KBM-7 (cell line): ENCODE measurements around the gene HTRA1.

Experiments used
- DNase-seq: peaks from one replicate; pipeline ENCODE4 v3.0.0-alpha.2; 2015
- in situ Hi-C: fragments of 300-500 bp; cut with MboI; formaldehyde crosslinking; loops from 2 replicates; pipeline ENCODE4 v1.14.3; 2020; ENCODE audit warnings: low sequenced_read_pairs, low pct_unique_long_range_greater_than_20kb, mixed read lengths

Gene HTRA1

DNA sequence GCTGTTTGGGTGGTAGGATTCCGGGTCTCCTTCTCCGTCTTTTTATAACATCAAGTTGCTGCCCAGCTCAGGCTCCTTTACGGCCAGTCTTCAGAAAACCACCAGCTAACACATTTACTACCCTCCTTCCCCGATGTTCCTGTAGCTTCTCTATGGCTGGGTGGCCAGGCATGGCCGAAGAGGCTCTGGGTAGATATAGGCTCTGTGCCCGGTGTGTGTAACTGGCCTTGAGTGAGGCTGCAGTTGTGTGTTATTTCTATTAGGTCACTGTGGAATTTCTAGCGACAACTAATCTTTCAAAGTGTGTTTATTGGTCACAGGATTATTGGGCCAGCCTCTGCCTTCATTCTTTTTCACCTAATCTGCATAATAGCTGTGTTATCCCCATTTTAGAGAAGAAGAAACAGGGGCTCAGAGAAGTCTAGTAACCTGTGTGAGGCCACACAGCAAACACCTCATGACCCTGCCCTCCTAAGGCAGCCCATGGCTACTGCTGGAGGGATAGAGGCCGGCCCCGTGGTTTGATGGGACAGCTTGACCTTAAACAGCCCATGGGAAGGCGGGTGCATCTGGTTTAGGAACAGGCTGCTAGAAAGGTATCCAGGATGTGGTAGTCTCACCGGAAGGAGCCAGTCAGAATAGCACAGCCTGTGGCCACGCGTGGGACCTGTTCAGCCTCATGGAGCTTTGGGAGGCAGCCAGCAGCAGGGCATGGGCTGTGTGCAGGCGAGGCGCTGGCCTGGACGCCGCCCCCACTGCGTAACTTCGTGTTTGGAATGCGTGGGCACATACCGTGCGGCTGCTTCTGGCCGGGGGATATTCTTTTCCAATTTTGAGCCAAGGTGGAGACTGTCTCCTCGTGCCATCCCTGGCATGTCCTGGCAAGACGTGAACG is 29.7 kb downstream of the HTRA1 start:
- in situ Hi-C loops = no loop called here
- DNase-seq = no peak

DNA sequence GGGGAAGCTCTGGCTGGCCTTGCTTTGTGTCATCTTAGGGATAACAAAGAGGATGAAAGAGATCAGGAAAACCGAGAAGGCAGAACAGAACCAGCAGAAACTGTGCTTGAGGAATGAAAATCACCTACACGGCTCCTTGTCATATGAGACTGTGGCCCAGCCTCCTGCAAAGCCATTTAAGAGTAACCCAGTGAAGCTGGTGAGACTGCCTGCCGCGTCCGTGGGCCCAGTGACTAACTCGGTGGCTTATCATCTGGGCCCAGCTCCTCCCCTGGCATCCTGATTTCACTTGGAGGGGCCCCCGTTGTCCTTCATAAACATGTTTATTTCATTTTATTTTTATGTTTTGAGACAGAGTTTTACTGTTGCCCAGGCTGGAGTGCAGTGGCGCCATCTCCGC is 30.7 kb downstream of the HTRA1 start:
- in situ Hi-C loops = no loop called here
- DNase-seq = no peak

DNA sequence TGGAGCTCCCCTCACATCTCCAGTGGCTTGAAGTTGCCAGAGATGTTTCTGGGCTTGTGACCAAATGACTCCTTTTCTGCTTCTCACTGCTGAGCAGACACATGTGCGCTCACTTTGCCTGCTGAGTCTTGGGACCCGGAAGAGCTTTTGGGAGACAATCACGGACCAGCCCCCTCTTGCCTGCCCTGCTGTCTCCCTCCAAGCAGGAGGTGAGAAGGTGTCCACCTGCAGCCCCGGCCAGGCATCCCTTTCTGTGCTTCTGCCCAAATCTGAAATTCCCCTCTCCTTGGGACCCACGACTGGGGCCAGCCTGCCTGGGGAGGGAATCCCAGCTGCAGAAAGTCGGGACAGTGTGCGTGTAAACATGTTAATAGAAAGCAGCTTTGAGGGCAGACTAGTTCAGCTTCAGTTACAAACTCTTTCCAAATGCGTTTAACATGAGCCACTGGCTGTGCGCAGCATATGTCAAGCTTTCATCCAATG is 31.7 kb downstream of the HTRA1 start:
- in situ Hi-C loops = no loop called here
- no peak for DNase-seq

DNA sequence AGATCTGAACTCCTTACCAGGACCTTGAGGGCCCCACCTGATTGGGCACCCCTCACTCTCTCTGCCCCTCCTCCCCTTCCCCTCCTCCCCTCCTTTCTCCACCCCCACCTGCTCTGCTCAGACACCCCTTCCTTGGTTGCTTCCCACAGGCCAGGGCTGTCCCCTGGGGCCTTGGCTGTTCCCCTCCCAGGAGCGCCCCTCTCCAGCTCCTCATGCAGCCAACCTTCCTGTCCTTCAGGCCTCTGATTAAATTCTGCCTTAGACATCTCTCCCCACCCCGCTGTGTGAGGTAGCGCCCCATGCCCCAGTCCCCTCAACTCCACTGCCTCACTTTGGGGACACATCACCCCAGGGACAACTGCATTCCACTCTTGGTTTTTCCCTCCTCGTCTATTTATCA is 32.4 kb downstream of the HTRA1 start:
- in situ Hi-C loops = no loop called here
- DNase-seq = no peak

DNA sequence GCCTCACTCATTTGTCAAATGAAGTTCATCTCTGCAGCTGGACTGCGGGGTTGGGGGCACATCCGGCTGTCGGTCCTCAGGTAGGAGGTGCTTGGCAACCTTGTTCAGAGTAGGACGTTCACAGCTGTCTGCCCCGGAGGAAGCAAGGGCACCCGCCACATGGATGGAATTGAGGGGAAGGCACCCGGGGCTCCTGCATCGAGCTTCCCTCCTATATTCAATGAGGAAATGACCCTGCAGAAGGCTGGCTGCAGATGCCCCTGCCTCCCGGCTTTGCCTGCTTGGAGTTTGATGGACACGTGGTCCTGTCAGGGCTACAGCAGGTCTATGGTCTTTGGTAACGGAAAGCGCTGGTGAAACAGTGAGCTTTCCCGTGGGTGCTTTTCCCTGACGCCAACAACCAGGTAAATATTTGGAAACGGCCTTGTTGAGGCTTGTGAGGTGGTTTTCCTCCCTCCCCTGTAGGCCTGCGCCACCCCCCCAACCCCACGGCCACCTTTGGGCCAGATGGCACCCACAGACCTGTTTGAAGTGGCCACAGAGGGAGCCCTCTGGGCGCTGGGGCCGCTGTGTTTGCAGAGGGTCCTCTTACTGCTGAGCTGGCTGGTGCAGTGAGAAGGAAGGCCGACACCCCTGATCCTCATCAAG is 32.9 kb downstream of the HTRA1 start:
- no peak for DNase-seq
- in situ Hi-C loops = no loop called here

DNA sequence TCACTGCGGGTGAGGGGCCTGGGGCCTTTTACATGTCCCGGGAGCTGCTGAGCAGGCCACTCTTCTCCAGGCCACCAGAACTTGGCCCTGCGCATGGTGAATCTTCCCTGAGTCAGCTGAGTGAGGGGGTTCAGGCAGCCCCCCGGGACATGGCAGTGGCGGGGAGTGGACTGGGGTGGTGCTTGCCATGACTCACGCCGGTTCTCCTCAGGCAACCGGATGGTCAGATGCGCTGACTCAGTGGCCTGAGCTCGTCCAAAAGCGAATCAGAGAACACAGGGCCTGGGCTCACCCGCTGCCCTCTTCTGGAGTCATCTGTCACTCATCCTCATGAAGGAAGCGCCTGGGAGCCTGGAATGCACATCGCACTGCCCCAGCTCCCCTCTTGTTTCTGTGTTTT is 33.5 kb downstream of the HTRA1 start:
- in situ Hi-C loops = no loop called here
- no peak for DNase-seq

DNA sequence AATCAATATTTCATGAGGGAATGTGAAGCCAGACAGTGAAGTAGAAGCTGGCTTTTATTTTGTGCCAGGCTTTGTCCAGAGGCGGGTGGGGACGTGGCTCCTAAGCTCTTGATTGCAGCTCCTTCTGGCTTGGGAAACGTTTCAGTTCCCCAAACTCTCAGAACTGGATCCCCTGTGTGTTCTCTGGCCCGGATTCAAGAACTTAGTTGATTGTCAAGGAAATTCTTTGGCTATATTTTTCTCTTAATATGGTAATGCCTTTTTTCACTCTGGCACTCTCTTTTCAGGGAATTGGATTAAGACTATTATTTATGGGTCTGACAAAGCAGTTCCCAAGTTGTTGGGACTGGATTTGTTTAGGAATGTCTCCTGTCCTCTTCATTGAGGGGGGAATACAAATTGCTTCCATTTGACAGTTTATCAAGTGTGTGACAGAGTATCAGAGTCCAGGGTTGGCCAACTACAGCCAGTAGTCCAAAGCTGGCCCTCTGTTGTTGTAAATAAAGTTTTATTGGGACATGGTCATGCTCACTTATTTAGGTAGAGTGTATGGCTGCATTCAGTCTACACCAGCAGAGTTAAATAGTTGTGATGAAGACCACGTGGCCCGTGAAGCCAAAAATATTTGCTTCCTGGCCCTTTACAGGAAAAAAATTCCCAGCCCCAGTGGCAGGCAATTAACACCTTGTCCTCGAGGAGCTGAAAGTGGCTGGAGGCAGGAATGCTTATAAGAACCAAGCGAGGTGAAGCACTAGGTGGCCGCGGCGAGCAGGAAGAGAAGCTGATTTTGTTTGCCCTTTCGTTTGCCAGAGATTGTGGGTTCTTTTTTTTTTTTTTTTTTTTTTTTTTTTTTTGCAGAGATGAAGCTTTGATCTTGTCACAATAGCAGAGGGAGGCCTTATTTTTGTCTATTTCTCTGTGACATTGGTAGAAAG is 34.3 kb downstream of the HTRA1 start:
- DNase-seq = no peak

DNA sequence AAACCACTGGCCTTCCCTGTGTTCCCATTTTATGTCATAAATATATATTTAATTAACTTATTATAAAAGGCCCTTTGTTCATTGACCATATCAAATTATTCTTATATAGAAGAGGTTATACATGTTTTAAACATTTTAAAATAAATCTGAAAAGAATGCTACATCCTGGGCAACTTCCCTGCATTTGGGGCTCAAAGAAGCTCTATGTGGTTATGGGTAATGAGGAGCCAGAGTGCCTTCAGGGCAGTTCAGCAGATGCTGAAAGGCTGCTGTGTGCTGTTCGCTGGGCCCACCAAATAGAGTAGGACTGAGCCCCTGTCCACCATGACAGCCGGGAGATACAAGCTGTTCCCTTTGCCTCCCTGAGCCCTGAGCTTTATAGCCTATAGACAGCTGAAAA is 35.9 kb downstream of the HTRA1 start:
- no peak for DNase-seq
- in situ Hi-C loops = no loop called here

More for the DNA sequence above, 34.3 kb downstream of the HTRA1 start:
- in situ Hi-C loops = no loop called here

DNA sequence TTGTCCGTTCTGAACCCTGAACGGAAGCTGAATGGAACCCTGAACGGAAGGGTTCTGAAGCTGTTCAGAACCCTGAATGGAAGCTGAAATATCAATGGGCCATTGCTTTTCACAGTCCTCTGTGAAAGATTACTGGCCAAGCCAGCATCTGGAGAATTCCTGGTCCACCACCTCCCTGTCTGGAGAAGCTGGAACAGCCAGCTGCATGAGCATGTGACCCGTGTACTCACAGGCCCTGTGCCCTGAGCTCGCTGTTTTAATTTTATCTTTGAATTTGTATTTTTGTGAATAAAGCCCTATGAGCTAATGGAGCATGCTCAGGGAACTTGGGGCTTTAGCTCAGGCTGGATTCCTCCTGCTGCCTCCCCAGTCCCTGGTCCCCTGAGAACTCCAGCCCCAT is 37.2 kb downstream of the HTRA1 start:
- in situ Hi-C loops = no loop called here
- no peak for DNase-seq

DNA sequence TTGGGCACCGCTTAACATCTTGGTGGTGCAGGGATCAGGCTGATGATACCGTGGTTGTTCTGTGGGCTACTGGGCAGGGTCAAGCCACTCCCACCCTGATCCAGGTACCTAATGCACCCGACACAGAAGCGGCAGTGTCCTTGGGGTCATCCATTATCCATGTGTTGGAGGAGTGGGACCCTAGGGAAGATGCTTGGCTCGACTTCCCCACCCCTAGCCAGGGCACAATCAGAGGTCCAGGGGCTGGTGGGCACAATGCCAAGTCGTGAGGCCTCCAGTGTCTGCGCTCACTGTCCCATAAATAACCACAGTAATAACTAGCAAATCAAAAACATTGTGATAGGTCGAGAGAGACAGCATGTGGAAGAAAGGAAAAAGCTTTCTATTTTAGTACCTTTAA is 37.7 kb downstream of the HTRA1 start:
- in situ Hi-C loops = no loop called here
- no peak for DNase-seq

DNA sequence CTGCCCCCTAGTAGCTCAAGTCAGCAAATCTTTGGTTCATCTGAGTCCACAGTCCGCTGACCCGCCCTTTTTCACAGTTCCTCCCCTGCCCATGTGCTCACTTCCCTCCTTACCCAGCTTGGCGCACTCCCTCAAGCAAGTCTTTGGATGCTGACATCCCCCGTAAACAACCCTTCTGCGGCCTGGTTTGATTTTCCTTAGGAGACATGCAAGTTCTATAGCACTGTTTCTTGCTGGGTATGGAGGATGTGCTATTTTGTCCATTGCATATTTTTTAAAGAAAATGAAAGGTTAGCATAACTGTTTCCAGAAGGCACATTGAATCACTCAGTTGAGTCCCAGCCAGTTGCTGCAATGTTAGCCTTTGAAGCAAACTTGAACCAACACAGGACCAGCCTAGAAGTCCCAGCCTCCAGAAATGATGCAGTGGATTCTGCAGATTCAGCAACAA is 38.2 kb downstream of the HTRA1 start:
- no peak for DNase-seq
- in situ Hi-C loops = no loop called here

DNA sequence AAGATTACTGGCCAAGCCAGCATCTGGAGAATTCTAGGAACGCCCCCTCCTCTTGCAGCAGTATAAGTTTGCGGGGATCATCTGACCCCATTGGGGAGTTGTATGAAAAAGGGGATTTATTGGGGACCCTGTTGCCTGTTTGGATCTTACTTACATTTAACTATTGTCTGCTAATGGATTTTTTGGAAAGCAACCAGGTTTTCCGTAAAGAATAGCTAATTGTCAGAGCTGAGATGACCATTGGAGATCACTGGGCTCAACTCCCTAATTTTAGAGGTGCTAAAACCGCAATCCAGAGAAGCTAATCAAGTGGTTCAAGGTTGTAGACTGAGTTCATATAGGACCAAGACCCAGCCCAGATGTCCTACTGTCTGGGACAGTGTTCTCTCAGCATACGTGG is 38.8 kb downstream of the HTRA1 start:
- in situ Hi-C loops = no loop called here

DNA sequence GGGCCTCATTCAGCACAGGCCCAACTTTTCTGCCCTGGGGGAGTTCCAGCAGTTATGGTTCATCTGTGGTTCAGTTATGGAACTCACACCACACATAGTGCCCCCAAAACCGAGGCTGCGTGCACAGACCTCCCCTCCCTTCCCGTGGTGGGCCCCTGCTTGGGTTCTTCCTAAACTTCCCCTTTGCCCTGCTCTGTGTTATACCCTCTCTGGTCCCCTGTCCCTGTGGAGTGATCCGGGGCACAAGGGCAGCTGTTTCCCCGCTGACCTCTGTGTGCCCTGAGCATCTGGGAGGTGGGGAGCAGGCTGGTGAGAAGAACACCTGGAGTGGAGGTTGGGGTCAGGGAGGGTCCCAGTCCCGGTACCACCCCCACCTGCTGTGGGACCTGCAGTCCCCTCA is 39.4 kb downstream of the HTRA1 start:
- DNase-seq = no peak
- in situ Hi-C loops = no loop called here

More for the DNA sequence above, 38.8 kb downstream of the HTRA1 start:
- DNase-seq = no peak

DNA sequence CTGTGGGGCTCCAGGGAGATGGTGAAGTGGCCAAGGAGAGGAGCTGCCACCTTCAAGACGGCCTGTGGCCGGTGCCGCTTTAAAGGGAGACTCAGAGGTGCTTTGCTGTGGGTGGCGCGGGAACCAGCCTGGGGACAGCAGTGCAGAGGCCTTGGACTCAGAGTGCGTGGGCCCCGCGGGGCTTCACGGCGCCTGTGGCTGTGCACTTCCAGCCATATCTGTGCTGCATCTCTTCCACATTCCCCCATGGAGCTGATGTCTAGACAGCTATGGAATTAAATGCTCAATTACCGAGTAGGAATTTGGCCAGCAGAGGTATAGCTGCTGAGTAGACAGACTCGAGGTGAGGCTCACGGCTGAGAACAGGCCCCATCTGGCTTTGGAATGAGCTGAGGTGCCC is 41.7 kb downstream of the HTRA1 start:
- DNase-seq = no peak
- in situ Hi-C loops = no loop called here

DNA sequence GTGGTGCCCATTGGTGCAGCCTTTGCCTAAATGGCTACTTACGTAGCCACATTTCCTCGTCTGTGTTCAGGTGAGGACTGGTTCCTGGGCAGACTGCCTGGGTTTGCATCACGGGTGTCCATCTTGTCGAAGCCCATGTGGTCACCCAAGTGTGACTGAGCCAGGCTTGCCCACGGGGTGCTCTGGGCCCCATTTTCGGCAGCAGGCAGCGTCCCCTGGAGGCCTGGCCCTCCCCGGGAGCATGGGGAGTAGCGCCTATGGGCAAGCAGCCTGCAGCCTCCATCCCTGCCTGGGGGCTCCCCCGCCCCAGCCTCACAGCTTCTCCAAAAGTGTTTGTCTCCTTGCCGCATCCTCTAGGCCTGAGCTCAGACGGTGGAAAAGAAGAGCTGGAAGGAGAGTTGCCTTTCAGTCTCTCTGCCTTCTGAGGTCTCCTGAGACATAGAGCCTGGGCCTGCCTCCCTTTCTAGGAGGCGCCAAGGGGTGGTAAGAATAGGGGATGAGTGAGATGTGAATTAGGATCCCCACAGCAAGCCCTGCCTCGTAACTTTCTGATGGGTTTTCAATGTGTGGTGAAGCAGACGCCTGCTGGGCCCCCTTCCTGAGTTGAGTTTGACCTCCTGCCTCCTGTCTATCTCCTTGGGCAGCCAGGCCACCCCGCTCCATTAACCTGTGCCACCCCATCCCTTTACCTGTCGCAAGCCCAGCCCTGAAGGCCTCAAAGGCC is 42.7 kb downstream of the HTRA1 start:
- in situ Hi-C loops = no loop called here
- no peak for DNase-seq

DNA sequence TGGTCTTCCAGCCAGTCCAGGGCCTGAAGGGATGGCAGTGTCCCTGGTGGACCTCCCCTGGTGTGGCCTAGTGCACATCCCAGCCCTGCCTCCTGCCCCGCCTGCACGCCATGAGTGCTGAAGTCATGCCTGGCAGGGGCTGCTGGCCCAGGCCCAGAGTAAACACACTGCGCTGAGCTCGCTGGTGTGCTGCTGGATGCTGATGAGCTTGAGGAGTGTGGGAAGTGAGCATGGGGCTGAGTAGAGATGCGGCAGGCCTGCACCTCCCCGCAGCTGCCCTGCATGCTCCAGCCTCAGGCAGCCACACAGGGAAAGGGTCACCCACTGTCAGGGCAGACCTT is 43.2 kb downstream of the HTRA1 start:
- in situ Hi-C loops = no loop called here
- no peak for DNase-seq

DNA sequence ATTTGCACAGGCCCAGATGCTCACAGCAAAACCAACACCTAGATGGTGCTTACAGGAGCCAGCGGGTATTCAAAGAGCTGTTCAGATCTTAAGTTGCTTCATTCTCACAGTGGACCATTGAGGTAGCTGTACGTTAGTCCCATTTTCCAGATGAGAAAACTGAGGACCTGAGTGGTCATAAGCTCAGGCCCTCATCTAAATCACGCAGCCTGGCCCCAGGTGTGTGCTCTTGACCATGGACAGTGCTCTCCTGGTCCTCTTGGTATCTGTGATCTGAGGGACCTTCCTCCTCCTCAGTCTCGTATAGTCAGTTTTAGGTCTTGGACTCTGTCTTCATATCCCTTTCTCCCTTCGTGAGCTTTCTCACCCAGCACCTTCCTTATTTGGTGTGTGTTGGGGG is 43.7 kb downstream of the HTRA1 start:
- in situ Hi-C loops = no loop called here
- DNase-seq = no peak

DNA sequence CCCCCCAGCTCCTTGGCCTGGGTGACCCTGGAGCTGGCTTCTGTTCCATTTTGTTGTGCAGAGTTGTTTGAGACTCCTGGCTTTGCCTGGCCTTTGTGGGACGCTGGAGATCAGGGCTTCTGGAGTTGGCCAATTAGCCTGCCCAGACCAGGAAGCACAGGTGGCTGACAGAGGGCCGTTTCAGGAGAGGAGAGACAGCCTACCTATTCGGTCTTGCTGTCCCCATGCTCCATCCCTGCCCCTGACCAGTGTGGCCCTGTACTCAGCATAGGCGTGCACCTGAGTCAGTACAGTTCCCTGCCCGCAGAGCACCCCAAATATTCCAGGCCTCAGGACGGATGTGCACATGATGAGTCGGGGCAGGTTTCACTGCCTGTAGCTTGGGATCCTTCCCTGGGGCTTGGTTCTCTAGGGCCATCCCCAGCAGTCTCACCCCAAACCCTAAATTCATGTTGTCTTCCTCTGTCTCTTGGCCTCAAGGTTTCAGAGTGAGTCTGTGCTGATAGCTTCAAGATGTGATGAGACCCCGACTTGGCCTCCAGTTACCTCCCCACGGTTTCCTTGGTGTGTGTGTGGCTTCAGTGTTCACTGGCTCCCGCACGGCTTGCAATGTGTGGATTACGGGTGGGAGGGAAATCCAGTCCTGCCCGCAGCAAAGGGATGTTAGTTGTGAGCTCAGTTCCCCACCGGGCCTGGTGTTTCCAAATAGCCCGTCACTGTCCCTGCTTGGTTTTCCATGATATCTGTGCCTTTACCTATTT is 44.7 kb downstream of the HTRA1 start:
- DNase-seq = no peak
- in situ Hi-C loops = no loop called here
